Activated naive CD8-positive, alpha-beta T cell (primary cell): ENCODE results near the gene WNT1.

Source experiments
- H3K27ac Mint-ChIP-seq: one replicate; pipeline ENCODE4 v1.8.0; 2021; ENCODE audit warnings: mixed read lengths
- H3K27me3 Mint-ChIP-seq: one replicate; pipeline ENCODE4 v1.8.0; 2021; ENCODE audit warnings: mixed read lengths
- H3K36me3 Mint-ChIP-seq: one replicate; pipeline ENCODE4 v1.8.0; 2021; ENCODE audit warnings: mixed read lengths
- H3K4me1 Mint-ChIP-seq: one replicate; pipeline ENCODE4 v1.8.0; 2021; ENCODE audit warnings: low read depth, mixed read lengths
- H3K4me3 Mint-ChIP-seq: one replicate; pipeline ENCODE4 v1.8.0; 2021; ENCODE audit warnings: mild to moderate bottlenecking, mixed read lengths
- H3K9me3 Mint-ChIP-seq: one replicate; pipeline ENCODE4 v1.8.0; 2021; ENCODE audit warnings: low read depth, mixed read lengths

The WNT1 gene

GRCh38 chr12:48970702-48971334 lies 7.3 kb upstream of the WNT1 start:
- Mint-ChIP-seq H3K27ac (no peak overlapping the region), H3K4me3 (peak overlapping the region; percentile 62), H3K27me3 (peaks cover 20% of the 10 kb centered on the region), H3K9me3 (no peaks in the 10 kb centered on the region), H3K36me3 (no peaks in the 10 kb centered on the region), H3K4me1 (peaks cover 34% of the 10 kb centered on the region)

GRCh38 chr12:48972213-48972951 lies 5.7 kb upstream of the WNT1 start:
- Mint-ChIP-seq H3K9me3 (no peaks in the 10 kb centered on the region), H3K4me3 (peak overlapping the region; percentile 68), H3K27me3 (peaks cover 20% of the 10 kb centered on the region), H3K36me3 (no peaks in the 10 kb centered on the region), H3K27ac (no peak overlapping the region), H3K4me1 (peaks cover 42% of the 10 kb centered on the region)

- H3K27me3 Mint-ChIP-seq, result peaks cover 20% of the 10 kb centered on the region
- no peaks in the 10 kb centered on the region for H3K9me3 Mint-ChIP-seq
- peaks cover 47% of the 10 kb centered on the region for H3K4me1 Mint-ChIP-seq
- H3K36me3 Mint-ChIP-seq, result no peaks in the 10 kb centered on the region
- H3K4me3 Mint-ChIP-seq, result no peak overlapping the region
- H3K27ac Mint-ChIP-seq, result no peak overlapping the region
These were observed 5.1 kb upstream of the WNT1 start for GRCh38 chr12:48972952-48973483.

- Mint-ChIP-seq H3K9me3 (no peaks in the 10 kb centered on the region), H3K36me3 (no peaks in the 10 kb centered on the region), H3K27ac (no peak overlapping the region), H3K27me3 (peaks cover 20% of the 10 kb centered on the region), H3K4me1 (peaks cover 44% of the 10 kb centered on the region), H3K4me3 (no peak overlapping the region)
These were observed 4.6 kb upstream of the WNT1 start for GRCh38 chr12:48973531-48973930.

- H3K27ac Mint-ChIP-seq, result no peak overlapping the region
- H3K27me3 Mint-ChIP-seq, result peaks cover 20% of the 10 kb centered on the region
- H3K9me3 Mint-ChIP-seq, result no peaks in the 10 kb centered on the region
- H3K36me3 Mint-ChIP-seq, result no peaks in the 10 kb centered on the region
- peaks cover 44% of the 10 kb centered on the region for H3K4me1 Mint-ChIP-seq
- no peak overlapping the region for H3K4me3 Mint-ChIP-seq
These were observed 4.0 kb upstream of the WNT1 start for GRCh38 chr12:48973941-48974673.

- Mint-ChIP-seq H3K4me3 (peak overlapping the region; percentile 56), H3K36me3 (no peaks in the 10 kb centered on the region), H3K27ac (peak overlapping the region; percentile 41), H3K27me3 (peaks cover 7% of the 10 kb centered on the region), H3K4me1 (peaks cover 46% of the 10 kb centered on the region), H3K9me3 (no peaks in the 10 kb centered on the region)
These were observed 536 bp upstream of the WNT1 start for GRCh38 chr12:48977290-48978281.

- Mint-ChIP-seq H3K4me3 (peak overlapping the region; percentile 84), H3K27ac (no peak overlapping the region), H3K4me1 (peaks cover 45% of the 10 kb centered on the region), H3K27me3 (peaks cover 5% of the 10 kb centered on the region), H3K36me3 (no peaks in the 10 kb centered on the region), H3K9me3 (no peaks in the 10 kb centered on the region)
These were observed 849 bp downstream of the WNT1 start for GRCh38 chr12:48978741-48979601.

- peaks cover 45% of the 10 kb centered on the region for H3K4me1 Mint-ChIP-seq
- H3K27me3 Mint-ChIP-seq, result peaks cover 2% of the 10 kb centered on the region
- H3K36me3 Mint-ChIP-seq, result no peaks in the 10 kb centered on the region
- H3K4me3 Mint-ChIP-seq, result peak overlapping the region; percentile 84
- no peaks in the 10 kb centered on the region for H3K9me3 Mint-ChIP-seq
- H3K27ac Mint-ChIP-seq, result no peak overlapping the region
These were observed 1.7 kb downstream of the WNT1 start for GRCh38 chr12:48979602-48980388.

- Mint-ChIP-seq H3K36me3 (no peaks in the 10 kb centered on the region), H3K9me3 (no peaks in the 10 kb centered on the region), H3K4me1 (peaks cover 45% of the 10 kb centered on the region), H3K27me3 (no peaks in the 10 kb centered on the region), H3K27ac (no peak overlapping the region), H3K4me3 (peak overlapping the region; percentile 84)
These were observed 2.3 kb downstream of the WNT1 start for GRCh38 chr12:48980389-48980952.

GRCh38 chr12:48980953-48981756 lies 3.0 kb downstream of the WNT1 start:
- H3K4me3 Mint-ChIP-seq, result peak overlapping the region; percentile 84
- H3K36me3 Mint-ChIP-seq, result no peaks in the 10 kb centered on the region
- H3K27ac Mint-ChIP-seq, result peak overlapping the region; percentile 28
- no peaks in the 10 kb centered on the region for H3K27me3 Mint-ChIP-seq
- H3K4me1 Mint-ChIP-seq, result peaks cover 45% of the 10 kb centered on the region
- no peaks in the 10 kb centered on the region for H3K9me3 Mint-ChIP-seq

GRCh38 chr12:48981757-48982157 lies 3.6 kb downstream of the WNT1 start:
- Mint-ChIP-seq H3K36me3 (no peaks in the 10 kb centered on the region), H3K9me3 (no peaks in the 10 kb centered on the region), H3K4me3 (peak overlapping the region; percentile 80), H3K27ac (no peak overlapping the region), H3K4me1 (peaks cover 43% of the 10 kb centered on the region), H3K27me3 (no peaks in the 10 kb centered on the region)

GRCh38 chr12:48982397-48983080 lies 4.4 kb downstream of the WNT1 start:
- no peaks in the 10 kb centered on the region for H3K36me3 Mint-ChIP-seq
- peak overlapping the region; percentile 80 for H3K4me3 Mint-ChIP-seq
- no peaks in the 10 kb centered on the region for H3K9me3 Mint-ChIP-seq
- no peak overlapping the region for H3K27ac Mint-ChIP-seq
- no peaks in the 10 kb centered on the region for H3K27me3 Mint-ChIP-seq
- peaks cover 35% of the 10 kb centered on the region for H3K4me1 Mint-ChIP-seq
